ENCODE data around the gene HS3ST2. TPM values are rescaled to one million over a fixed set of nuclear protein-coding genes. Genes with fewer than 3 reads are reported as not detected.
"Not testable (repeated sequence)": the region's sequence is repeated elsewhere in the genome, so short reads cannot be mapped to it uniquely, and the experiment has no call there.

Gene HS3ST2
- total RNA-seq, 1 donor from 2014 or later = 0.20 TPM

GRCh38 chr16:22934786-22935185 lies 120.8 kb downstream of the HS3ST2 start:
- DNase-seq = no peak

GRCh38 chr16:22937169-22937568 lies 123.2 kb downstream of the HS3ST2 start:
- DNase-seq = no peak

- no peak for DNase-seq
These were observed 124.7 kb downstream of the HS3ST2 start for GRCh38 chr16:22938647-22939046.

- not testable (repeated sequence) for DNase-seq
These were observed 125.9 kb downstream of the HS3ST2 start for GRCh38 chr16:22939744-22940363.

- DNase-seq = no peak
These were observed 128.1 kb downstream of the HS3ST2 start for GRCh38 chr16:22941970-22942501.

GRCh38 chr16:22942811-22943210 lies 128.8 kb downstream of the HS3ST2 start:
- DNase-seq = no peak

- no peak for DNase-seq
These were observed 131.4 kb downstream of the HS3ST2 start for GRCh38 chr16:22945361-22945760.

GRCh38 chr16:22946433-22946832 lies 132.5 kb downstream of the HS3ST2 start:
- no peak for DNase-seq

GRCh38 chr16:22948058-22948602 lies 134.2 kb downstream of the HS3ST2 start:
- DNase-seq = no peak

- DNase-seq = peak; percentile 33
These were observed 134.8 kb downstream of the HS3ST2 start for GRCh38 chr16:22948603-22949368.

- DNase-seq = no peak
These were observed 141.6 kb downstream of the HS3ST2 start for GRCh38 chr16:22955461-22956070.

- DNase-seq = no peak
These were observed 147.2 kb downstream of the HS3ST2 start for GRCh38 chr16:22961206-22961605.

GRCh38 chr16:22962905-22963304 lies 148.9 kb downstream of the HS3ST2 start:
- no peak for DNase-seq

Data from skin of body (tissue), 2 donors.